ENCODE results near the gene OR5B12. TPM values are rescaled to one million over a fixed set of nuclear protein-coding genes. Genes with fewer than 3 reads are reported as not detected.

The OR5B12 gene
- total and polyA plus RNA-seq, 9 of the 15 experiments (the other 6 are each of a cell fraction or from before 2014, with no cell fraction given) = 0.20 TPM; not detected in 8

DNA sequence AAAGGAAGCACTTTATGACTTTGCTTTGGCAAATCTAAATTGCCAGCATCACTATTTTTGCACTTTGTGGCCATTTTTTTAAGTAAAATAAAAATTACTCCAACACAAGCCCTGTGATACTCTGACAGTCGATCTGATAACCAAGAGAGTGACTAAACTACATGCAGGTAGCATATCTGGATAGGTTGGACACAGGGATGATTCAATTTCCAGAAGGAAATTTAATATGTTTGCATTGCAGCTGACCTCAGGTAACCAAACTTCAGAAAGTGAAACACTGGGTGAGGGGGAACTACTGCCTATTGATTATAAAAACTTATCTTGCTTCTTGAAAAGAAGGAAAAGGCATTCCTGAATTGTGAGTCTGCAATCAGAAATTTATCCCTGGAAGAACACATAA is 49.3 kb downstream of the OR5B12 start:
- Histone ChIP-seq H2AFZ (ENCODE audit: low read depth, low read length) (no peak overlapping the region), H3K27me3 (ENCODE audit: control insufficient read depth in 2 of 2, insufficient read depth in 2 of 2, low read length in 2 of 2) (no peaks in the 10 kb centered on the region), H3K9ac (ENCODE audit: insufficient read depth in 1 of 2, low read depth in 2 of 2, low read length in 2 of 2) (no peak overlapping the region), H3K9me1 (ENCODE audit: control insufficient read depth, insufficient read depth, low read length) (no peaks in the 10 kb centered on the region), H3K27ac (ENCODE audit: extremely low read depth, low read depth, low read length) (no peak overlapping the region), H3K4me1 (replicated peaks in 1 of 2; ENCODE audit: control insufficient read depth in 2 of 2, insufficient read depth in 2 of 2, low read length in 2 of 2) (no peaks in the 10 kb centered on the region), H3K4me3 (no peak overlapping the region), H3K36me3 (ENCODE audit: control insufficient read depth, insufficient read depth, low read length) (no peaks in the 10 kb centered on the region), H4K20me1 (replicated peaks; ENCODE audit: control insufficient read depth, insufficient read depth, low read length) (no peaks in the 10 kb centered on the region), H3K9me3 (replicated peaks; ENCODE audit: control insufficient read depth, insufficient read depth, low read depth, low read length) (no peaks in the 10 kb centered on the region), H3K4me2 (ENCODE audit: insufficient read depth, low read length) (no peak overlapping the region), H3K79me2 (ENCODE audit: control insufficient read depth, insufficient read depth, low read length) (no peaks in the 10 kb centered on the region)
- no peak for ATAC-seq
- DNase-seq (ENCODE audit: extremely low read depth in 1 of 4, low spot score in 3 of 4) = no peak
- TF ChIP-seq ZNF232 (CRISPR knock-in tag; IDR thresholded peaks at IDR 0.05) (no peak), POLR2AphosphoS2 (IDR thresholded peaks at IDR 0.05; ENCODE audit: low read length) (no peak), BRF1 (IDR thresholded peaks at IDR 0.05; ENCODE audit: borderline replicate concordance, extremely low read depth, insufficient read length) (no peak), U2AF1 (optimal IDR thresholded peaks at IDR 0.05; ENCODE audit: low read depth, low read length) (no peak), PKNOX1 (IDR thresholded peaks at IDR 0.05) (no peak), ZNF124 (CRISPR knock-in tag; IDR thresholded peaks at IDR 0.05) (no peak), POU5F1 (IDR thresholded peaks at IDR 0.05; ENCODE audit: borderline replicate concordance, low read depth, low read length, partially characterized antibody) (no peak)
- TF ChIP-seq, protein P1, sequence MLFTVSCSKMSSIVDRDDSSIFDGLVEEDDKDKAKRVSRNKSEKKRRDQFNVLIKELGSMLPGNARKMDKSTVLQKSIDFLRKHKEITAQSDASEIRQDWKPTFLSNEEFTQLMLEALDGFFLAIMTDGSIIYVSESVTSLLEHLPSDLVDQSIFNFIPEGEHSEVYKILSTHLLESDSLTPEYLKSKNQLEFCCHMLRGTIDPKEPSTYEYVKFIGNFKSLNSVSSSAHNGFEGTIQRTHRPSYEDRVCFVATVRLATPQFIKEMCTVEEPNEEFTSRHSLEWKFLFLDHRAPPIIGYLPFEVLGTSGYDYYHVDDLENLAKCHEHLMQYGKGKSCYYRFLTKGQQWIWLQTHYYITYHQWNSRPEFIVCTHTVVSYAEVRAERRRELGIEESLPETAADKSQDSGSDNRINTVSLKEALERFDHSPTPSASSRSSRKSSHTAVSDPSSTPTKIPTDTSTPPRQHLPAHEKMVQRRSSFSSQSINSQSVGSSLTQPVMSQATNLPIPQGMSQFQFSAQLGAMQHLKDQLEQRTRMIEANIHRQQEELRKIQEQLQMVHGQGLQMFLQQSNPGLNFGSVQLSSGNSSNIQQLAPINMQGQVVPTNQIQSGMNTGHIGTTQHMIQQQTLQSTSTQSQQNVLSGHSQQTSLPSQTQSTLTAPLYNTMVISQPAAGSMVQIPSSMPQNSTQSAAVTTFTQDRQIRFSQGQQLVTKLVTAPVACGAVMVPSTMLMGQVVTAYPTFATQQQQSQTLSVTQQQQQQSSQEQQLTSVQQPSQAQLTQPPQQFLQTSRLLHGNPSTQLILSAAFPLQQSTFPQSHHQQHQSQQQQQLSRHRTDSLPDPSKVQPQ (CRISPR knock-in tag; IDR thresholded peaks at IDR 0.05; ENCODE audit: borderline replicate concordance) = no peak
- TF ChIP-seq, protein P2, sequence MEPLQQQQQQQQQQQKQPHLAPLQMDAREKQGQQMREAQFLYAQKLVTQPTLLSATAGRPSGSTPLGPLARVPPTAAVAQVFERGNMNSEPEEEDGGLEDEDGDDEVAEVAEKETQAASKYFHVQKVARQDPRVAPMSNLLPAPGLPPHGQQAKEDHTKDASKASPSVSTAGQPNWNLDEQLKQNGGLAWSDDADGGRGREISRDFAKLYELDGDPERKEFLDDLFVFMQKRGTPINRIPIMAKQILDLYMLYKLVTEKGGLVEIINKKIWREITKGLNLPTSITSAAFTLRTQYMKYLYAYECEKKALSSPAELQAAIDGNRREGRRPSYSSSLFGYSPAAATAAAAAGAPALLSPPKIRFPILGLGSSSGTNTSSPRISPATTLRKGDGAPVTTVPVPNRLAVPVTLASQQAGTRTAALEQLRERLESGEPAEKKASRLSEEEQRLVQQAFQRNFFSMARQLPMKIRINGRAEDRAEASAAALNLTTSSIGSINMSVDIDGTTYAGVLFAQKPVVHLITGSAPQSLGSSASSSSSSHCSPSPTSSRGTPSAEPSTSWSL (CRISPR knock-in tag; IDR thresholded peaks at IDR 0.05; ENCODE audit: borderline replicate concordance) = no peak
- no peak for FAIRE-seq
- BruUV-seq (replicated peaks) = no TSS peak
- intact Hi-C loops (cut with micrococcal nuclease) (no loop called here), in situ Hi-C loops (cut with MboI) (no loop called here)
- CTCF ChIA-PET (ENCODE audit: low intra/inter-chr PET ratio) = no interaction called here
- POLR2A ChIA-PET = interaction anchor here (0.7 kb wide), 1 partner anchor 81 kb away, joined by 3 read pairs; no protein-coding TSS in a partner anchor
- WGBS (ENCODE audit: insufficient coverage, low coverage, missing lambda C conversion rate) = 0% methylated on average over 1 of the region's 1 CpG
